GM12801 (cell line): Measurements from ENCODE around the gene GRHL1.

Source experiments
- TF ChIP-seq, protein P1 (sequence below): IDR thresholded peaks from one replicate; pipeline ENCODE4 v1.5.1; 2011; ENCODE audit warnings: control low read depth; ENCODE audit not compliant: insufficient read length; ENCODE audit errors: extremely low read depth

Gene GRHL1

GRCh38 chr2:9991221-9991620, 39.7 kb downstream of the GRHL1 start:
- TF ChIP-seq, protein P1, sequence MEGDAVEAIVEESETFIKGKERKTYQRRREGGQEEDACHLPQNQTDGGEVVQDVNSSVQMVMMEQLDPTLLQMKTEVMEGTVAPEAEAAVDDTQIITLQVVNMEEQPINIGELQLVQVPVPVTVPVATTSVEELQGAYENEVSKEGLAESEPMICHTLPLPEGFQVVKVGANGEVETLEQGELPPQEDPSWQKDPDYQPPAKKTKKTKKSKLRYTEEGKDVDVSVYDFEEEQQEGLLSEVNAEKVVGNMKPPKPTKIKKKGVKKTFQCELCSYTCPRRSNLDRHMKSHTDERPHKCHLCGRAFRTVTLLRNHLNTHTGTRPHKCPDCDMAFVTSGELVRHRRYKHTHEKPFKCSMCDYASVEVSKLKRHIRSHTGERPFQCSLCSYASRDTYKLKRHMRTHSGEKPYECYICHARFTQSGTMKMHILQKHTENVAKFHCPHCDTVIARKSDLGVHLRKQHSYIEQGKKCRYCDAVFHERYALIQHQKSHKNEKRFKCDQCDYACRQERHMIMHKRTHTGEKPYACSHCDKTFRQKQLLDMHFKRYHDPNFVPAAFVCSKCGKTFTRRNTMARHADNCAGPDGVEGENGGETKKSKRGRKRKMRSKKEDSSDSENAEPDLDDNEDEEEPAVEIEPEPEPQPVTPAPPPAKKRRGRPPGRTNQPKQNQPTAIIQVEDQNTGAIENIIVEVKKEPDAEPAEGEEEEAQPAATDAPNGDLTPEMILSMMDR: no peak

GRCh38 chr2:9991829-9992273, 40.4 kb downstream of the GRHL1 start:
- TF ChIP-seq, protein P1: no peak

DNA sequence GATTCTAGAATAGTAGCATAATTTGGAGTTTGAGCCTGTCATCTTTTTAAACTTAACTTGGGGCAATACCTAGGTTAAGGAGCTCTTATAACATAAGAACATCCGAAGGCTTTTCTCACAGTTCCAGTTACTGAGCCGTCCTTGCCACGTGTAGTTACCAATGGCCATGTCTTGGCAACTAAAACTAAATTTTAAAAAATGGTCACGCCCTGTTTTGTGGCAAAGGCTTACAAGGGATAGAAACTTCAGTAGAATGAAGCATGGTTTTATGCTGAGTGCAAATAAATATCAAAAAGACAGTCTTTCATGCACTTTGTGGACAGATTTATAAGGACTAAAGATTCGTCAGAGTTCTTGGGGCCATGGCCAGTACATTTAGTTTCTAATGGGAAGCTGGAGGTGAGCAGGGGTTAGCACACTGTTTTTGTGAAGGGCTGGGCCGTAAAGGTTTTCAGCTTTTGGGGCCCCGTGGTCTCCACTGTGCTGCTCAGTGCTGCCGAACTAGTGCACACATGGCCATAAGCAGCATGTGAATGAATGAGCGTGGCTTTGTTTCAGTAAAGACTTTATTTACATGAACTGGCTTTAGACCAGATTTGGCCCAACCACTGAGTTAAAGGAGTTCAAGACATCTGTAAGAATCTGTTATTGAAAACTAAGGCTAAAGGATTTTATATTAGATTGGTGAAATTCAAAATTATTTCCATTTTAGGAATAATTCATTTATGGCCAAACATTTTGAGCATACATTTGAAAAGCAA, 41.1 kb downstream of the GRHL1 start:
- TF ChIP-seq, protein P1: no peak

DNA sequence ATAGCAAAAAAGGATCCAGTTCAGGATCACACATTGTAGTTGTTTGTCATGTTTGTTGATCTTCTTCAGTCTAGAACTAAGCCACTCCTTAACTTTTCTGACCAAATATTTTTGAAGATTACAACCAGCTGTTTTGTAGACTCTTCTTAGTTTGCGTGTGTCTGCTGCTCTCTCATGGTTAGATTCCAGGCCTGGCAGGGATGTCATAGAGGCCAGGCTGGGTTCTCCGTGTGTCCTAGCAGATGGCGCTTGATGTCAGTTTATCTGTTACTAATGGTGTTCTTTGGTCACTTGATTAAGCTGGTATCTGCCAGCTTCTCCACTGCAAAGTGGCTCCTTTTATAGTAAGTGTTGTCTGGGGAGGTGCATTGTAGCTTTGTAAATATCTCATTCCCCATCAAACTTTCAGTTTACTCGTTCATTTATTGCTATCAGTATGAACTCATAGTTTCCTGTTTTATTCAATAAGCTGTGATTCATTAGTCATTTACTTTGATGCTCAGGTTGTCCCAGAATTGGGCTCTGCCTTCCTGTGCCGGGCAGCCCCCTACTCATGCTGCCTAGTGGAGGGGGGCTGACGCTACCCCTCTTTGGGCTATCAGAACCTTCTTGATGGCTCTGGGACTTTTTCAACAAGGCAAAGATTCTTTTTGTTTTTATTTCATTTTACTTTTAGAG, 42.1 kb downstream of the GRHL1 start:
- TF ChIP-seq, protein P1: no peak

DNA sequence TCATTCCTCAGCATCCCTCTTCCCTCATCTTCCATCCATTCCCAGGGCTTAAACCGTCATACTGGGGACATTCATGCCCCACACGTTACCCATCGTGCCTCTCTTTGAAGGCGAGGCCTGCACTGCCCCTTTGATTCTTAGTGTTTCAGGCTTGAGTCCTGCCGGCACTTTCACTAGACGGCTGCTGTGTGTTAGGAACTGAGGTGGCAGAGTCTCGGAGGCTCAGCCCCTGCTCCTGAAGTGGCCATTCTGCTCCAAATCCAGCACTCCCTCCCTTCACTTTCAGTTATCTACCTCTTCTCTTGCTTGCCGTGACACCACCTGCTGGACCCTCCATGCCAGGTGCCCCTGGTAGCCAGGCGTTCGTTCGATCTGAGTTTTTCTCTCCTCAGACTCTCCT, 43.0 kb downstream of the GRHL1 start:
- TF ChIP-seq, protein P1: no peak

- TF ChIP-seq, protein P1: no peak
Observed at GRCh38 chr2:9995059-9995458, 43.6 kb downstream of the GRHL1 start.

- TF ChIP-seq, protein P1: no peak
Observed at GRCh38 chr2:9996321-9996720, 44.8 kb downstream of the GRHL1 start.
